BJ (cell line): ENCODE data around the gene VRK3. TPM values are rescaled to one million over a fixed set of nuclear protein-coding genes. Genes with fewer than 3 reads are reported as not detected.

Source experiments
- CTCF ChIA-PET: fragments of 350-600 bp; formaldehyde crosslinking; extraction: SDS; loops from one replicate; lab custom pipeline; 2021; ENCODE audit warnings: antibody characterized with exemption, inconsistent platforms; lab: Yijun Ruan, JAX
- POLR2A ChIA-PET: fragments of 300-600 bp; sonication (Branson Sonifier 250); formaldehyde crosslinking; extraction: SDS; loops from one replicate; lab custom pipeline; 2021; ENCODE audit warnings: antibody characterized with exemption; lab: Charles Lee
- DNase-seq: peaks from one replicate; pipeline ENCODE4 v3.0.0-alpha.2; 2011; ENCODE audit warnings: low read depth
- H3K27me3 ChIP-seq: 2 replicates; pipeline ENCODE4 v1.6.0; 2011; ENCODE audit warnings: low read length; ENCODE audit not compliant: control insufficient read depth, insufficient read depth
- H3K36me3 ChIP-seq: 2 replicates; pipeline ENCODE4 v1.5.1; 2011; ENCODE audit warnings: low read length; ENCODE audit not compliant: control insufficient read depth, insufficient read depth
- H3K4me3 ChIP-seq: 2 replicates; pipeline ENCODE4 v1.5.1; 2011; ENCODE audit warnings: low read depth, mild to moderate bottlenecking, control low read depth, low read length
- CTCF ChIP-seq: IDR thresholded peaks from 2 replicates; pipeline ENCODE4 v1.5.1; 2011; ENCODE audit warnings: low read depth, mild to moderate bottlenecking, control low read depth, inconsistent platforms, low read length, moderate library complexity; ENCODE audit not compliant: insufficient read depth
- polyA plus RNA-seq: library from polyadenylated mRNA; depleted of rRNA; stranded (reverse); fragments of >200 nt; gene quantifications from 2 replicates; pipeline ENCODE4 v1.2.3, GENCODE V29; 2011

The VRK3 gene
- polyA plus RNA-seq, 1 experiment: 34.1 TPM

GRCh38 chr19:50020481-50020880 is 4.7 kb downstream of the VRK3 start:
- CTCF ChIA-PET: no interaction called here
- no peak for DNase-seq
- Histone ChIP-seq H3K27me3 (no peaks in the 10 kb centered on the region), H3K4me3 (no peak overlapping the region), H3K36me3 (peaks cover 17% of the 10 kb centered on the region)
- no peak for TF ChIP-seq CTCF
- POLR2A ChIA-PET: no interaction called here

- ChIA-PET POLR2A (no interaction called here), CTCF (no interaction called here)
- Histone ChIP-seq H3K36me3 (peaks cover 25% of the 10 kb centered on the region), H3K27me3 (no peaks in the 10 kb centered on the region), H3K4me3 (no peak overlapping the region)
- no peak for DNase-seq
- TF ChIP-seq CTCF: no peak
These were observed 8.9 kb downstream of the VRK3 start for GRCh38 chr19:50016225-50016807.

- no peak overlapping the region for H3K4me3 ChIP-seq
- ChIA-PET POLR2A (no interaction called here), CTCF (no interaction called here)
- DNase-seq: no peak
- peaks cover 30% of the 10 kb centered on the region for H3K36me3 ChIP-seq
- no peaks in the 10 kb centered on the region for H3K27me3 ChIP-seq
- no peak for TF ChIP-seq CTCF
These were observed 16.6 kb downstream of the VRK3 start for GRCh38 chr19:50008532-50008931.

- ChIA-PET POLR2A (no interaction called here), CTCF (no interaction called here)
- peaks cover 30% of the 10 kb centered on the region for H3K36me3 ChIP-seq
- no peak for TF ChIP-seq CTCF
- no peaks in the 10 kb centered on the region for H3K27me3 ChIP-seq
- no peak overlapping the region for H3K4me3 ChIP-seq
- DNase-seq: no peak
These were observed 17.2 kb downstream of the VRK3 start for GRCh38 chr19:50007947-50008346.

- TF ChIP-seq CTCF: no peak
- CTCF ChIA-PET: no interaction called here
- DNase-seq: no peak
- POLR2A ChIA-PET: no interaction called here
- Histone ChIP-seq H3K36me3 (peaks cover 33% of the 10 kb centered on the region), H3K4me3 (no peak overlapping the region), H3K27me3 (no peaks in the 10 kb centered on the region)
These were observed 18.0 kb downstream of the VRK3 start for GRCh38 chr19:50007170-50007569.
